H1 (cell line): Measurements from ENCODE around the gene GLP1R. TPM values are rescaled to one million over a fixed set of nuclear protein-coding genes. Genes with fewer than 3 reads are reported as not detected.

ENCODE experiments used
- CTCF ChIA-PET: fragments of 300-600 bp; sonication (Branson Sonifier 250); formaldehyde crosslinking; loops from one replicate; lab custom pipeline; 2021; ENCODE audit not compliant: partially characterized antibody; lab: Charles Lee
- POLR2A ChIA-PET: fragments of 300-600 bp; sonication (Branson Sonifier 250); formaldehyde crosslinking; loops from one replicate; lab custom pipeline; 2021; ENCODE audit warnings: inconsistent platforms; ENCODE audit not compliant: partially characterized antibody; lab: Charles Lee
- DNase-seq, 2 experiments: peaks; one replicate each; pipeline versions ENCODE4 v3.0.0 to v3.0.0-alpha.2; 2010 to 2022; ENCODE audit warnings: low spot score in 2 of 2, low read depth in 1 of 2, mixed read lengths in 1 of 2
- FAIRE-seq: peaks from 2 replicates; lab custom pipeline; 2011; peaks lifted over from hg19 to GRCh38; lab: Jason Lieb, UNC
- H2AFZ ChIP-seq: 2 replicates; pipeline ENCODE4 v1.8.1; 2012; ENCODE audit warnings: low read length, inconsistent platforms
- H2AK5ac ChIP-seq: 2 replicates; pipeline ENCODE4 v1.6.1; 2013; ENCODE audit warnings: low read depth, low read length
- H2BK120ac ChIP-seq: replicated peaks from 2 replicates; pipeline ENCODE3; 2013; ENCODE audit warnings: low read depth, low read length, inconsistent platforms
- H2BK12ac ChIP-seq: 2 replicates; pipeline ENCODE4 v1.6.1; 2013; ENCODE audit warnings: low read depth, low read length
- H2BK15ac ChIP-seq: 2 replicates; pipeline ENCODE4 v1.6.1; 2013; ENCODE audit warnings: low read length
- H2BK20ac ChIP-seq: 2 replicates; pipeline ENCODE4 v1.6.1; 2013; ENCODE audit warnings: low read length
- H2BK5ac ChIP-seq: 2 replicates; pipeline ENCODE4 v1.6.1; 2013; ENCODE audit warnings: low read depth, low read length
- H3K14ac ChIP-seq: 2 replicates; pipeline ENCODE4 v1.6.1; 2013; ENCODE audit warnings: inconsistent platforms; ENCODE audit not compliant: insufficient read length
- H3K18ac ChIP-seq: 2 replicates; pipeline ENCODE4 v1.6.1; 2013; ENCODE audit warnings: low read length; ENCODE audit errors: extremely low read depth
- H3K23ac ChIP-seq: 2 replicates; pipeline ENCODE4 v1.6.1; 2013; ENCODE audit warnings: inconsistent platforms; ENCODE audit not compliant: insufficient read length
- H3K23me2 ChIP-seq: 2 replicates; pipeline ENCODE4 v1.6.1; 2013; ENCODE audit warnings: low read depth, low read length
- H3K27ac ChIP-seq: 2 replicates; pipeline ENCODE4 v1.6.1; 2011; ENCODE audit warnings: low read depth, low read length, inconsistent platforms
- H3K27me3 ChIP-seq, 4 experiments: replicated peaks in 1 of 4; 1 replicate in 1 of 4; 2 replicates in 3 of 4; pipeline versions ENCODE4 v1.6.1 to v1.8.1; 2011 to 2013; ENCODE audit warnings: low read length in 3 of 4, mild to moderate bottlenecking in 3 of 4, inconsistent platforms in 2 of 4, mixed read lengths in 2 of 4, moderate library complexity in 1 of 4; ENCODE audit not compliant: control insufficient read depth in 3 of 4, insufficient read depth in 3 of 4; ENCODE audit errors: extremely low read depth in 1 of 4
- H3K36me3 ChIP-seq, 4 experiments: 2 replicates each; pipeline versions ENCODE4 v1.6.1 to v1.8.1; 2011 to 2013; ENCODE audit warnings: mild to moderate bottlenecking in 4 of 4, low read length in 3 of 4, moderate library complexity in 2 of 4, control low read depth in 1 of 4, inconsistent platforms in 1 of 4; ENCODE audit not compliant: insufficient read depth in 4 of 4, control insufficient read depth in 2 of 4
- H3K4ac ChIP-seq: replicated peaks from 2 replicates; pipeline ENCODE3; 2013; ENCODE audit warnings: low read length, low read depth, mixed read lengths, inconsistent platforms; ENCODE audit not compliant: insufficient read length
- H3K4me1 ChIP-seq, 4 experiments: replicated peaks in 1 of 4; 1 replicate in 1 of 4; 2 replicates in 3 of 4; pipeline versions ENCODE4 v1.6.1 to v1.8.1; 2011 to 2013; ENCODE audit warnings: low read length in 3 of 4, inconsistent platforms in 2 of 4, mixed read lengths in 1 of 4; ENCODE audit not compliant: insufficient read depth in 4 of 4, control insufficient read depth in 3 of 4
- H3K4me2 ChIP-seq, 2 experiments: 2 replicates each; pipeline versions ENCODE4 v1.6.1 to v1.8.1; 2011 to 2013; ENCODE audit warnings: low read depth in 2 of 2, low read length in 2 of 2, control low read depth in 1 of 2, inconsistent platforms in 1 of 2, mild to moderate bottlenecking in 1 of 2; ENCODE audit not compliant: insufficient read depth in 1 of 2
- H3K4me3 ChIP-seq, 4 experiments: fragments of 200-600, 300-600 bp in 1 of 4; sonication (generic), shearing (Covaris generic), sonication (Bioruptor Twin) in 1 of 4; 2 replicates each; pipeline versions ENCODE4 v1.5.1 to v1.8.1; 2011 to 2016; ENCODE audit warnings: low read length in 4 of 4, low read depth in 3 of 4, control low read depth in 2 of 4, inconsistent platforms in 2 of 4, mild to moderate bottlenecking in 2 of 4, mixed read lengths in 1 of 4, moderate library complexity in 1 of 4; ENCODE audit not compliant: insufficient read depth in 2 of 4; ENCODE audit errors: extremely low read depth in 1 of 4
- H3K56ac ChIP-seq: replicated peaks from 2 replicates; pipeline ENCODE3; 2013; ENCODE audit warnings: low read depth, mild to moderate bottlenecking, mixed read lengths, low read length, inconsistent platforms; ENCODE audit not compliant: insufficient read length
- H3K79me1 ChIP-seq: 2 replicates; pipeline ENCODE4 v1.6.1; 2013; ENCODE audit warnings: low read depth, low read length, control low read depth
- H3K79me2 ChIP-seq, 2 experiments: 2 replicates each; pipeline versions ENCODE4 v1.6.1 to v1.8.1; 2012 to 2013; ENCODE audit warnings: low read length in 2 of 2, mild to moderate bottlenecking in 2 of 2, inconsistent platforms in 1 of 2; ENCODE audit not compliant: insufficient read depth in 2 of 2, control insufficient read depth in 1 of 2
- H3K9ac ChIP-seq, 4 experiments: replicated peaks in 1 of 4; 1 replicate in 1 of 4; 2 replicates in 3 of 4; pipeline versions ENCODE4 v1.6.1 to v1.8.1; 2011 to 2013; ENCODE audit warnings: low read depth in 3 of 4, low read length in 3 of 4, control low read depth in 2 of 4, mild to moderate bottlenecking in 2 of 4, moderate library complexity in 2 of 4, inconsistent platforms in 1 of 4; ENCODE audit errors: extremely low read depth in 1 of 4
- H3K9me3 ChIP-seq, 2 experiments: 2 replicates each; pipeline versions ENCODE4 v1.6.1 to v1.8.1; 2012 to 2013; ENCODE audit warnings: mild to moderate bottlenecking in 2 of 2, moderate library complexity in 2 of 2, control low read depth in 1 of 2, inconsistent platforms in 1 of 2, low read depth in 1 of 2, low read length in 1 of 2, mixed read lengths in 1 of 2; ENCODE audit not compliant: insufficient read depth in 2 of 2
- H4K20me1 ChIP-seq, 2 experiments: replicated peaks in 1 of 2; 2 replicates each; pipeline versions ENCODE3 to v1.8.1; 2011 to 2013; ENCODE audit warnings: inconsistent platforms in 2 of 2, low read length in 2 of 2, mild to moderate bottlenecking in 1 of 2; ENCODE audit not compliant: insufficient read depth in 2 of 2, control insufficient read depth in 1 of 2
- H4K5ac ChIP-seq: 2 replicates; pipeline ENCODE4 v1.6.1; 2013; ENCODE audit warnings: low read length, low read depth, mixed read lengths, inconsistent platforms; ENCODE audit not compliant: insufficient read length
- H4K8ac ChIP-seq: 2 replicates; pipeline ENCODE4 v1.8.0; 2013; ENCODE audit warnings: mild to moderate bottlenecking, moderate library complexity, low read length, inconsistent platforms; ENCODE audit not compliant: insufficient read depth; ENCODE audit errors: extremely low read depth
- H4K91ac ChIP-seq: replicated peaks from 2 replicates; pipeline ENCODE3; 2013; ENCODE audit warnings: low read length, mixed read lengths, inconsistent platforms; ENCODE audit not compliant: insufficient read length
- MAFK ChIP-seq: IDR thresholded peaks from 2 replicates; pipeline ENCODE4 v1.6.1; 2012; ENCODE audit warnings: low read depth, mild to moderate bottlenecking, improper control_type of control experiment, low read length
- POLR2A ChIP-seq, 2 experiments: IDR thresholded peaks; 1 replicate in 1 of 2; 2 replicates in 1 of 2; pipeline ENCODE4 v1.6.1; 2011; ENCODE audit warnings: low read depth in 2 of 2, low read length in 2 of 2, mild to moderate bottlenecking in 2 of 2; ENCODE audit errors: control extremely low read depth in 1 of 2
- TBP ChIP-seq: IDR thresholded peaks from 2 replicates; pipeline ENCODE4 v1.6.1; 2011; ENCODE audit warnings: low read depth, low read length, improper control_type of control experiment
- WGBS, 2 experiments: shearing (Covaris generic) in 1 of 2; methylation state at CpG; one replicate each; pipeline versions ENCODE4 v1.1.6 to v1.1.7; 2013 to 2015; ENCODE audit warnings: low lambda C conversion rate in 2 of 2, mixed read lengths in 2 of 2, inconsistent platforms in 1 of 2, low coverage in 1 of 2, missing lambda C conversion rate in 1 of 2; ENCODE audit not compliant: insufficient replicate concordance in 2 of 2, insufficient coverage in 1 of 2, insufficient read length in 1 of 2; ENCODE audit errors: extremely low coverage in 1 of 2, missing lambda C conversion rate in 1 of 2; 5-methylcytosine and 5-hydroxymethylcytosine counted together
- polyA plus RNA-seq, 7 experiments: library from polyadenylated mRNA; depleted of rRNA in 3 of 7; stranded (reverse) in 5 of 7; unstranded in 2 of 7; fragments of >200 nt in 5 of 7; fragments of 200-250 nt in 2 of 7; gene quantifications; 1 replicate in 5 of 7; 2 replicates in 1 of 7; 4 replicates in 1 of 7; pipeline versions ENCODE4 v1.2.1 to v1.2.3, GENCODE V29; 2011 to 2013; ENCODE audit warnings: missing spikeins in 2 of 7, mixed read lengths in 2 of 7
- total RNA-seq: library from RNA; stranded (reverse); fragmentation: NEBNext Ultra II Directional; extraction: Animal tissue kit (Norgen Biotek cat#: 25700); gene quantifications from 2 replicates; pipeline ENCODE4 v1.2.1, GENCODE V29; 2021

Gene GLP1R
- total and polyA plus RNA-seq, 2 of the 8 experiments (the other 6 are each of a cell fraction or from before 2014, with no cell fraction given), result 2.6 to 2.7 TPM

DNA sequence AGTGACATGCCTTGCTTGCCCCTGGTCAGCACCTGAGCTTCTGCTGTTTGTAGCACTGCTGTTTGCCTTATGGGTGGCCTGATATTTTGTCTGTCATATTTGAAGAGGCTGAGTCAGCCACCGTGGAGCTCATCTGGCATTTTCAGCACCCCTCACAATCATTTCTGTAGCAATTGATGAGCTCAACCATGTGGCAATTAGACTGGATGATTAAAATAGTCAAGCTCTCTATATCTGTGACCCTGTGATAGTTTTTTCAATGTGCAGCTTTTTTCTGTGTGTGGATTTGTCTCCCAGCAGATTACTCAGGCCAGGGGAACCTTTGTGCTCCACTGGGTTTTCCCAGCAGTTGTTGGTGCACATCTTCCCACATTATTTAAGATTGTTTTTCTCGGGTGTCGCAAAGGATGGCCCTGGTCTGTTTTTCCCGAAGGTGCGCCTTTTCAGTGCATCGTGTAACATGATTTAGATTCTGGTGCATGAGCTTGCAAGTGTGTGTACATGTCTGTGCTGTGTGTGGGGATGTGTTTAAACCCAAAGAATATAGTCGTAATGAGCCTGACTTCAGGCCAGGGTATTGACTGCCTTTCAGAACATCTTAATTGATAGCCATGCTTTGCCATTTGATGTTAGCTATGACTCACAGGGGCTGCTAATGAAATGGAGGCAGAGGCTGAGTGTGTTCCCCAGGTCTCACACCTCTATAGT, 31.6 kb upstream of the GLP1R start:
- Histone ChIP-seq H3K79me2 (no peaks in the 10 kb centered on the region), H4K5ac (no peak overlapping the region), H4K8ac (no peak overlapping the region), H3K27ac (no peak overlapping the region), H3K9me3 (no peaks in the 10 kb centered on the region), H4K20me1 (no peaks in the 10 kb centered on the region), H3K4me2 (no peak overlapping the region), H3K9ac (no peak overlapping the region), H2BK120ac (no peak overlapping the region), H3K36me3 (no peaks in the 10 kb centered on the region), H3K18ac (no peak overlapping the region), H3K79me1 (no peaks in the 10 kb centered on the region), H3K14ac (no peak overlapping the region), H2BK5ac (no peak overlapping the region), H2BK15ac (no peak overlapping the region), H4K91ac (no peak overlapping the region), H3K23ac (no peak overlapping the region), H3K27me3 (no peaks in the 10 kb centered on the region; a peak in 2 of 7 replicates), H3K4me3 (no peak overlapping the region), H2AK5ac (no peak overlapping the region), H3K56ac (no peak overlapping the region), H3K4ac (no peak overlapping the region), H3K4me1 (no peaks in the 10 kb centered on the region), H2BK20ac (no peak overlapping the region), H3K23me2 (peaks cover 2% of the 10 kb centered on the region; the same call in 1 of the 2 replicates), H2AFZ (no peak overlapping the region), H2BK12ac (no peak overlapping the region)
- ChIA-PET POLR2A (no interaction called here), CTCF (interaction anchor here (0.6 to 2.5 kb wide), 17 partner anchors 9 to 304 kb away, joined by 3 to 22 read pairs (median 4); no protein-coding TSS in a partner anchor)
- FAIRE-seq, result no peak
- WGBS, 2 experiments, result 95% methylated on average over 7 of the region's 7 CpGs; no CpG with 5 or more reads in 1 of the 2 experiments
- no peak for DNase-seq
- TF ChIP-seq TBP (no peak), MAFK (no peak), POLR2A (IDR thresholded peaks at IDR 0.05; ENCODE audit: control extremely low read depth in 1 of 2, low read depth in 2 of 2, low read length in 2 of 2) (no peak)
